ENCODE results near the gene PLAGL1.

- TF ChIP-seq CTCF (IDR thresholded peaks at IDR 0.05) (no peak), EP300 (IDR thresholded peaks at IDR 0.05) (no peak)
Observed at GRCh38 chr6:143950875-143951274, 57.2 kb downstream of the PLAGL1 start.

Data from tibial nerve (tissue), 4 donors.